ENCODE results near the gene OSBPL5.
"Not testable (repeated sequence)": the region's sequence is repeated elsewhere in the genome, so short reads cannot be mapped to it uniquely, and the experiment has no call there.

The OSBPL5 gene

GRCh38 chr11:3120071-3120792 is 44.9 kb downstream of the OSBPL5 start:
- no peak for DNase-seq

GRCh38 chr11:3119141-3119821 is 45.8 kb downstream of the OSBPL5 start:
- no peak for DNase-seq

DNA sequence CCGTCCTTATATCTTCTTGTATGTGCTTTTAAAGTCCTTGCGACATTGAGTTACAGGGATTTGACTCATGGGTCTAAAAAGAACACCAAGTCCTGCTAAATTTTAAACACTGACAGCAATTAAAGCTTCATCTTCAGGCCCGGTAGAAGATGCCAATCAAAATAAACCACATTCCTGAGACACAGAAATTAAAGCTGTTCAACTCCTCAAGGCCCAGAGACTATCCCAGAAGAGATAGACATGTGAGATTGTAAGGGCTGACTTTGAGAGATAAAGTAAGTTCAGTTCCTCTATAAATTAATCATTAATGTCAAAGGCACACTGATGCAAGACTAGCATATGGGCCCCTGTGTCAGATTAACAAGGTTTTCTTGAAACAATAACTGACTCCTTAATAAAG is 49.8 kb downstream of the OSBPL5 start:
- no peak for DNase-seq

GRCh38 chr11:3113661-3114060 is 51.4 kb downstream of the OSBPL5 start:
- not testable (repeated sequence) for DNase-seq

DNA sequence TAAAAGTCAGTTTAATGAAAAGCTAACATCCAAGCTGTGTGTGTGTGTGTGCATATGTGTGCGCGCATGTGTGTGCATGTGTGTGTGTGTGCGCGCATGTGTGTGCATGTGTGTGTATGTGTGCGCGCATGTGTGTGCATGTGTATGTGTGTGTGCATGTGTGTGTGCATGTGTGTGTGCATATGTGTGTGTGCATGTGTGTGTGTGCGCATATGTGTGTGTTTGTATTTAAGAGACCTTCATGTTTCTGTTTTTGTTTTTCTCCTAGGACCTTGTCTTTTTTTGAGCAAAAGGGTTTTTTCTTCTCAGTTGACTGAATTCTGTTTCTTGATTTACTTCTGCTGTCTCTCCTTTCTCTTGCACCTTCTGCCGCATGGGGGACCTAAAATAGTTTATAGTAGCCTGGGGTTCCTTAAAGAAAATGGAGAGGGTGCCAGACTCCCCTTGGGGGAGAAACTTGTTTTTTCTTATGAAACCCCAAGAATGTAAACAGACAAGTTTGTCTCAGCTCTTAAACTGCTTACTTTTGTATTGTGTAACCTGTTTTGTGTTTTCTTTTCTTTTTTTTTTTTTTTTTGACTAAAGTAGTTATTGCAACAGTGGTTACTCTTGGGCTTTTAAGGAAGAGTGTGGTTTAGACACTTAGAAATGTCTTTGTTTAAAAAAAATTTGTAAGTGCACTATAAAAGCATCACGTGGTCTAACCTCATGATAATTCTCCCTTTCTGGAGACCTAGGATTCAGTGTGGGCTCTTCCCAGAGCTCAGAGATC is 53.0 kb downstream of the OSBPL5 start:
- no peak for DNase-seq

- DNase-seq = no peak
Measured at GRCh38 chr11:3111466-3111865, 53.6 kb downstream of the OSBPL5 start.

DNA sequence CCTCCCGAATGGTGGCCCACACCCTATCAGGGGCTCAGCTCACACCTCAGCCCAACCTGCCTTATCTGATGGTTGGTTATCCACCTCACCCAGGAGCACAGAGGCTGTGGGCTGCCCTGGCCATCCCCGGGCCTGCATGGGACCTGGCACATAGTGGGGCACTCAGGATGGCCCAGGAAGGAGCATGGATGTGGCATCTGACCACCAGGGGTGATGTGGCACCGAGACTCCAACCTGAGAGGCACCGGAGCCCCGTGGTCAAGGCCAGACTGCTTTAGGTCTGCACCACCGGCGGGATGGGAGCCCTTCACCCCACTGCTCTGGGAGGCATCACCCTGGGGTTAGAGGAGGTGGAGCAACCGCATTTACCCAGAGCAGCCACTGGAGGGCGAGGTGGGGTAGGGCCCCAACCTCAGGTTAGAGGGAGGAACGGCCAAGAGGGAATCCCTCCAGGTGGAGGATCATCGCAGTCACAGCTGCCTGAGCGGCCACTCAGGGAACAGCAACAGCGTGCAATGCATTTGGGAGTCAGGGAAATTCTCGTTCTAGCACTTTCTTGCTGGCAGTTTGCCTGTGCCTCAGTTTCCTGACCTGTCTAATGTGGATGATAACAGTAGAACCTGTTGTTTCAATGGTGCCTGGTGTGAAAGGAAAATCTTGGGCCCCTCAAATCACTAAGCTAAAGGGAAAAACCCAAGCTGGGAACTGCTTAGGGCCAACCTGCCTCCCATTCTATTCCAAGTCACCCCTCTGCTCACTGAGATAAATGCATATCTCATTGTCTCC is 55.0 kb downstream of the OSBPL5 start:
- peak; percentile 8 for DNase-seq

GRCh38 chr11:3109434-3109833 is 55.7 kb downstream of the OSBPL5 start:
- no peak for DNase-seq

GRCh38 chr11:3108183-3108721 is 56.9 kb downstream of the OSBPL5 start:
- no peak for DNase-seq

DNA sequence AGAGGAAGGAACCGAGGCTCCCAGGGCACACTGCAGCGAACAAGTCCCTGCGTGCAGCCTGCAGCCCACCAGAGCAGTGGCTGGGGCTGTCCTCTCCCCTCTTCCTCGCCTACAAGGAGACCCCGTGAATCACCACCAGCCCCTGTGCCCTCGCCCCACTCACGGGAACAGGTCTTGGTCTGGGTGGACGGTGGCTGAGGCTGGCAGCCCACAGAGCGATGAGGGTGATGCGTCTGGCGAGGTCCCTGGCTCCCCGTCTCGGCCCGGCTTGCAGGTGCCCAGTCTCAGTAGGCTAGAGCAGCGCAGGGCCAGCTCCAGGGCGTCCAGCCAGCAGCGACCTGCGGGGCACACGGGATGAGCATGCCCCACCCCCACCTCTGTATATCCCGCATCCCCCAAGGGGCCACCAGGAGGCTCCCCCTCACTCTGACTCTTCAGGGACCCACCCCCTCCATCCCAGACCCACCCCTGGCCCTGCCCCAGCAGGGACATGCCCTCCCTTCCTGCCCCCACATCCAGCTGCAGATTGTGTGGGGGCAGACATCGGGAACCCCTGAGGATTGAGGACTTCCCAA is 57.4 kb downstream of the OSBPL5 start:
- no peak for DNase-seq

DNA sequence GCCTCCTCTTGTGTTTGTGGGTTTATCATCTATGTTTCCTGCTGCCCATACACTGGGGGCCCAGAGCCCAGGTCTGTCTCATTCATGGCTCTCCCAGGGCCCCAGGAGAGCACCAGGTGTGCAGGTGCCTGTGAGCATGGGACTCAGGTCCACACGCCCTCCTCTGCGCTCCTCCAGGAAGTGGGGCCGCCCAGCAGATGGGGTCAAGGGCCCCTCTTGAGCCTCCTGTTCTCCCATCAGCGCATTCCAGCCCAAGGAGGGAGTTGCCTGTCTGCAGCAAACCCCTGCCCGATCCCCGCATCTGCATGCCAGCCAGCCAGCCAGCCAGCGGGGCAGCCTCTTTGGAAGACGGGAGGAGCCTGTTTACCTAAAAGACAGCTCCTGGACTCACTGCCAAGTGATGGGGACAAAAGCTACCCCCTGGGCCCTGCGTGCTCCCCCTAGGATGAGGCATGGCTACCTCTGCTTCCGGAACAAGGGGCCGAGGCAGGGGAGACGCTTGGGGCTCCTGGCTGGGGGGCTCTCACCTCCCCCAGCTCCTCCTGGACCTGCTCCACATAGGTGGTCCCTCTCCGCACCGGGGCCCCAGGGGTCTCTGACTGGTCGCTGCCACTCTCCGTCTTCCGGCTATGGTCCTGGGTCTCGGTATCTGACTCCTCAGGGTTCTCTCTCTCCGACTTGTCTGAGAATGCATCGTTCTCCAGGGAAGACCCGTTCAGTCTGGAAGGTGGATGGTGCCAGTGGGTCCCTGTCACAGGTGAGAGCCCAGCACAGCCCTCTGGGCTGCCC is 58.2 kb downstream of the OSBPL5 start:
- no peak for DNase-seq

- no peak for DNase-seq
Measured at GRCh38 chr11:3105791-3106735, 59.0 kb downstream of the OSBPL5 start.

GRCh38 chr11:3104961-3105790 is 59.9 kb downstream of the OSBPL5 start:
- no peak for DNase-seq

GRCh38 chr11:3104051-3104714 is 60.9 kb downstream of the OSBPL5 start:
- no peak for DNase-seq

GRCh38 chr11:3103076-3103475 is 62.0 kb downstream of the OSBPL5 start:
- no peak for DNase-seq

GRCh38 chr11:3102641-3102921 is 62.5 kb downstream of the OSBPL5 start:
- DNase-seq = no peak

- no peak for DNase-seq
Measured at GRCh38 chr11:3101921-3102640, 63.0 kb downstream of the OSBPL5 start.

- DNase-seq = no peak
Measured at GRCh38 chr11:3099178-3099577, 65.9 kb downstream of the OSBPL5 start.

All from NCI-H1105 treated with DMSO at 0.1 percent for 48 hours (cell line).